Ramos (cell line): ENCODE data around the gene RAB26.
"Not testable (repeated sequence)": the region's sequence is repeated elsewhere in the genome, so short reads cannot be mapped to it uniquely, and the experiment has no call there.

Experiments used
- in situ Hi-C: fragments of 300-500 bp; cut with MboI; formaldehyde crosslinking; loops from one replicate; pipeline ENCODE4 v1.14.3; 2022; ENCODE audit warnings: low sequenced_read_pairs; ENCODE audit not compliant: unreplicated experiment

RAB26 gene

GRCh38 chr16:2116428-2116827, 32.0 kb upstream of the RAB26 start:
- in situ Hi-C loops = not testable (repeated sequence)

DNA sequence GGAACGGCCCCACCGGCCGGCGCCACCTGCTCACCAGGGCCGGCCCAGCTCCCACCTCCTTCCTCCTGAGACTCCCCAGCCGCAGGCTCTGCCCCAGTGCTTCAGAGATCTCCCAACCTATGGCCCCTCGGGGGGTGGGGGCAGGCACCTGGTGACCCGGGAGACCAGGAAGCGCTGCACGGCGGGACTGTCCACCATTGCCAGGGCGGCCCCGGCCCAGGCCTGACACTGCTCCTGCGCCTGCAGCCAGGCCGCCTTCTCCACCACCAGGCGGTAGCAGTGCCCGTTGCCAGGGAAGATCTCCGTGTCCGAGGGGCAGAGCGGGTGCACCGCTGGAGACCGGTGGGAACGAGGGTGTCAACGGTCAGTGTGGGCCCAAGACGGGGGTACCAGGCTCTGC, 31.1 kb upstream of the RAB26 start:
- in situ Hi-C loops = not testable (repeated sequence)

DNA sequence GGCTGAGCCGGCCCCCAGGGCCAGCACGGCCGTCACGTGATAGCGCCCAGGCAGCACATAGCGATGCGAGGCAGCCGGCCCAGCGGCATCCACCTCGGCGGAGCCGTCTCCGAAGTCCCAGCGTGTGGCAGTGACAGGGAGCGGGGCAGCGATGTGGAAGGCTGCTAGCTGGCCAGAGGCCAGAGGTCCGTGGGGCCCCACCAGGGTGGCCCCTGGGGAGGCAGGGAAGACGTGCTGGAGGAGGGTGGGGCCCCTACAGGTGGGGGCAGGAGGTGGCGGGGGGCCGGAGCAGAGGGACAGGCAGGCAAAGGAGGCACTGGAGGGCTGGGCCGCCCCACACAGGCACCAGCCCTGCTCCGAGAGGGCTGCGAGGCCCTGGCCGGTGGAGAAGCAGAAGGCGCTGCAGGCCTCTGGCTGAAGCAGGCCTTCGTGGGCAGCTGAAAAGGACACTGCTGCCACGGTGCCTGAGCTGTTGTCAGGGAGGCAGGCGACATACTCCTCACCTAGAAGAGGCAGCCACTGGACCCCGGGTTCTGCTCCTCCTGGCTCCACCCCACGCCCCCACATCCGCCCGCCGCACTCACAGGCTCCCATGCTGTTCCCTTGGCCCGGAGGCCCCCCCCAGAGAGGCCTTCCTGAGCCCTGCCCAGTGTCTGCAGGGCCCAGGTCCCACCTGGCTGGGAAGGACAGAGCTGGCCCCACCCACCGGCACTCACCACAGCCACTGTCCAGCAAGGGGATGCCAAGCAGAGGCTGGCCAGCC, 30.3 kb upstream of the RAB26 start:
- in situ Hi-C loops = not testable (repeated sequence)

DNA sequence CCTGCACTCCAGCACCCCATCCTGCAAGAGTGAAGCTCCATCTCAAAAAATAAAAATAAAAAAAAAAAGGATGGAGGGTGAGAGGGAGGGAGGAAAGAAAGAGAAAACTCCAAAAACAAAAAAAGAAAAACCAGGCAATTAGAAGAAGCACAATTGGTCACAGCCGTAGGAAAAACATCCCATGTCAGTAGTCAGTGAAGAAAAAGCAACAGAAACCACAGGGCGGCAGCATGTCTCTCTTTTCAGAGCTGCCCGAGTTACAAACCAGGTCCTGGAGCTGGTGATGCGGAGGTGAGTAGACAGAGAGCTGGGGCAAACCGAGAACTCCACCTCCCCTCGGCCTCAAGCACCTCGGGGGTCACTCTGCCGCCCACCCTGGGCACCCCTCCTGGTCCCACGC, 27.1 kb upstream of the RAB26 start:
- in situ Hi-C loops = not testable (repeated sequence)

- in situ Hi-C loops = no loop called here
These were observed 26.6 kb upstream of the RAB26 start for GRCh38 chr16:2121853-2122252.

DNA sequence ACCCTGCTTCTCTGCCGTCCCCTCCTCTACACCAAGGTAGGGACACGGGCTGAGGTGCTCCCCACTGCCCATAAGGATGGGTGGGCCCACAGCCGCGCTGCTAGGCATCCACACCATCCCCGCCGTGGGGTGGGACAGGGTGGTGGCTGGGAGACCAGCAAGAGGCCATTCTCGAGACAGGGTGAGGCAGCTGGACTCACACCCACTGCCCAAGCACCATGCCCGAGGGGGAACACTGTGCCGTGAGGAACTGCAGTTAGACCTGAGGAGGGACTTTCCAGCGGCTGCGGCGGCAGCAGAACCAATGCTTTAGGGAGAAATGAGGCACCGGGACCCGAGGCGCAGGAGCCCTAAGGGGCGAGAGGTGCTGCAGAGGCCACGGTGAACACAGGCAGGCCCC, 26.0 kb upstream of the RAB26 start:
- in situ Hi-C loops = no loop called here

DNA sequence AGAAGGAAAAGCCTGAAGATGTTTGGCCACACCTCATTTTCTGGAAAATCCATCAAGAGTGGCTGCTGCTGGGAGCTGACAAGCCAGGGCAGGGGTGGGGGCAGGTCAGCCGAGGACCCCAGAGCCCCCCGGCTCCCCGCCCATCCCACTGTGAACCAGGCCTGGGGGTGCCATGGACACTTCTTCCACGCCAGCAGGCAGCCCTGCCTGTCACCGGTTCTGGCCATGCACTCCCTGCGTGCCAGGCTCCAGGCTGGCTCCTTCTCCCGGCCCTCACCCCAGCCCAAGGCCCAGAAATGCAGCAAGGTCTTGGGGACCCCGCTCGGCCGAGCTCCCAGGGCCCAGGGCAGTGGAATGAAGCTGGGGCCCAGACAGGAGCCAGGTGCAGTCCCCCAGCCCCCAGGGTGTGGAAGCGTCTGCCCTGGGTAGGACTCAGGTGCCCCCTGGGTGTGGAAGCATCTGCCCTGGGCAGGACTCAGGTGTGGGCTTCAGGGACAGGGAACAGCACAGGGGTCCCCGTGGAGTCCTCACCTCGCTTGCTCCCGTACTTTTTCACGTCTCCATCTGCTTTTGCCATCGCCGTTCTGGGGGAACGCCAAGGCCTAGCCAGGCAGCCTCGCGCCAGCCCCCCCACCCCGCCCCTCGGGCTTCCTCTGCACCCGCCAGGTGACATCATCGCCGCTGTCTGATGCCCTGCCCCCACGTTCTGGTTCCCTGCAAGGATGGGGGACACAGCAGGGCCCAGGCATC, 25.3 kb upstream of the RAB26 start:
- in situ Hi-C loops = not testable (repeated sequence)

DNA sequence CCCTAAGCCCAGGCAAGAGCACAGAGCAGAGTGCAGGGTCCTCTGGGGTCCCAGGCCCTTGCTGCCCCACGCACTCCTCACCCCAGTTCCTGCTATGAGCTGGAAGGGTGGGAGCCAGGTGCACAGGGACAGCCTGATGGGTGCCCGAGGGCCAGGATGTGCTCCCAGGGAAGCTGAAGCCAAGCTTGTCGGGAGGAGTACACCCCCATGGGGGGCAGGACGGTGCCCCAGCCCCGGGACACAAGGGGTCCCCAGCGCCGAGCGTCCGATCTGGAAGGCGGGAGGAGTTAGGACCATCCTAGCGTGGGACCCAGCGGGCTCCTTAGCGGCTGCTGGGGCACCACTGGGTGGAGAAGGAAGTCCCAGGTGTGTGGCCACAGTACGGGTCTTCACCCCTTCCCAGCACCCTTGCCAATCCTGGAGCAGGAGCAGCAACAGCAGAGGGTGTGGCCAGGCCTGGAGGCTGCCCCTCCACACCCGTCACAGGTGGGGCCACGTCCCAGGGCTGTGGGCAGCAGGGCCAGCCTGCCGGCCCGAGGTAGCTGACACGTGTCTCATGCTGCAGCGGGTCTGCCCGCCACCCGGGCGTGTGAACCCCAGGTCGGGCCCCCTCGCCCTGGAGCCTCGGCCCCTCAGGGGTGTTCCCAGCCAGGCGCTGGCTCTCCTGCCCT, 24.6 kb upstream of the RAB26 start:
- in situ Hi-C loops = not testable (repeated sequence)

DNA sequence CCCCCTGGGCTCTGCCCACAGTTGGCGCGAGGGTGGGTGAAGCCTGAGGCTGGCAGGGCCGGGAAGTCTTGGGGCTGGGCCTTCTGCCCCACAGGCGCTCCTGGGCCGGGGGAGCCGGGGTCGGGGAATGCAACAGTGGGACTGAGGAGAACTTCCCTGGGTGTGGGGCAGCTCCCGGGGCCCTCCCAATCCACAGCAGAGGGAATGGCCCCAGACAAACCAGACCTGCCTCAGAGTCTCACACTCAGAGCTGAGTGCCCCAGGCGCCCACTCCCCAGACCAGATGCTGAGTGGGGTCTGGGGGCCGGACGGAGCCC, 24.1 kb upstream of the RAB26 start:
- in situ Hi-C loops = not testable (repeated sequence)

DNA sequence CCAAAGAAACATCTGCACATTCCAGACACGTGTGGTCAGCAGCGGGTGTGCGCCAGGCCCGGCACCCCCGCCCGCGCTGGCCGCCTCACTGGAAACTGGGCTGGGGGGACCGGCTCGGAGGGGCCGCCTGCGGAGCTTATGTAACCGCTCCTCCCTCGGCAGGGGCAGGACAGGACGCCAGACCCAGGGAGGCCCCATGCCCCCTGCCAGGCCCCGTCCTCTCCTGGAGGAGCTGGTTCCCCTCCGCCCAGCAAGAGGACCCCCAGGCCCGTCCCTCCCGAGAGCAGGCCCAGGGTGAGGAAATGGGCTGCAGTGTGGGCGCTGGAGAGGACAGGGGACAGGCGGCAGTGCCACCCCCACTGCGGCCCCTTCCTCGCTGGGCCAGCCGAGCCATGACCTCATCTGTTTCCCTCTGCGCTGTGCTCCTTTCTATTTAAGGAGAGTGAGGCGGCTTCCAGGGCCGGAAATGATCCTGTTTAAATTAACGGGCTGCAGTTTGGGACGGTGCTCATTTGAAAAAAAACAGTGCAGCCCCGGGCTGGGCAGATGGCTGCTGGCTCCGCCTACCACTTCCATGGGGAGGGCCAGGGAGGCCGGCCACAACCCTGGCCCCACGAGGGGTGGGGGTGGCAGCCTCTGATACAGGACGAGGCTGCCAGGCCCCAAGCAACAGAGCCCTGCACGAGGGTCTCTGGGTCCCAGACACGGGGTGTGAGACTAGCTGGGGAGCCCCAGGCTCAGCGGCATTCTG, 23.6 kb upstream of the RAB26 start:
- in situ Hi-C loops = not testable (repeated sequence)

GRCh38 chr16:2125609-2126008, 22.8 kb upstream of the RAB26 start:
- in situ Hi-C loops = not testable (repeated sequence)

- in situ Hi-C loops = not testable (repeated sequence)
These were observed 22.2 kb upstream of the RAB26 start for GRCh38 chr16:2126161-2126743.

DNA sequence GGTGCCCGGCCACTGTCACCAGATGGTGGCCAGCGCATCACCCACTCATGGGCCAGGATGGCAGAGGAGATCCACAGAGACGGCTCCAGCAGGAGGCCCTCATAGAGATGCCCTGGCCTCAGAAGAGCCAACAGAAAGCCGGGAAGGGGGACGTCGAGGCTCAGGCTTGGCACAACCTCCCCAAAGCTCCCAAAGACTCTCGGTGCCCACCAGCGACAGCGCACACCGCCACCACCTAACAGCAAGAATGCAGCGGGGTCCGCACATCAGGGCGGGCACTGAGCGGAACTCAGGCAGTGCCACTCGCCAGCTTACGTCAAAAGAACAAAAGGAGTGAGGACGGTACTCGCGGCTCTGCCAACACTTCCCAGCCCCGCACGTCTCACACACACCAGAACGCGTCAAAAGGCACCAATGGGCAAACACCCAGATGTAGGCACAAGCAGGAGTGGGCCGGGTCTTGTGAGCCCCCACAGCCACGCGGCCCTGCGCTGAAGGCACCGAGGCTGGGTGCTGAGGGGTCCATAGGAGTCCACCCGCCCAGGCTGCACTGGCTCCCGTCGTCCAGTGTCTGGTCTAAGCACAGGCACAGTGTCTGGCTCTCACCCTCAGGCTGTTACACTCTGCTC, 21.4 kb upstream of the RAB26 start:
- in situ Hi-C loops = not testable (repeated sequence)

GRCh38 chr16:2127630-2128280, 20.7 kb upstream of the RAB26 start:
- in situ Hi-C loops = not testable (repeated sequence)

DNA sequence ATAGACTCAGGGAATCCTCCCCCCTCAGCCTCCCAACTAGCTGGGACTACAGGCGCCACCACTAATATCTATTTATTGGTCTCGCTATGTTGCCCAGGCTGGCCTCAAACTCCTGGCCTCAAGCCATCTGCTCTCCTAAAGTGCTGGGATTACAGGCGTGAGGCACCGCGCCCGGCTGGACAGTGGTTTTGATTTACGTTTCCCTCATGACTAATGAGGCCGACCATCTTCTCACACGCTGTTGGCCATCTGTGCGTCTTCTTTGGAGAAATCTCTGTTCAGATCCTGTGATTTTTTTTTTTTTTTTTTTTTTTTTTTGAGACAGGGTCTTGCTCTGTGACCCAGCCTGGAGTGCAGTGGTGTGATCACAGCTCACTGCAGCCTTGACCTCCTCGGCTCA, 19.2 kb upstream of the RAB26 start:
- in situ Hi-C loops = not testable (repeated sequence)

DNA sequence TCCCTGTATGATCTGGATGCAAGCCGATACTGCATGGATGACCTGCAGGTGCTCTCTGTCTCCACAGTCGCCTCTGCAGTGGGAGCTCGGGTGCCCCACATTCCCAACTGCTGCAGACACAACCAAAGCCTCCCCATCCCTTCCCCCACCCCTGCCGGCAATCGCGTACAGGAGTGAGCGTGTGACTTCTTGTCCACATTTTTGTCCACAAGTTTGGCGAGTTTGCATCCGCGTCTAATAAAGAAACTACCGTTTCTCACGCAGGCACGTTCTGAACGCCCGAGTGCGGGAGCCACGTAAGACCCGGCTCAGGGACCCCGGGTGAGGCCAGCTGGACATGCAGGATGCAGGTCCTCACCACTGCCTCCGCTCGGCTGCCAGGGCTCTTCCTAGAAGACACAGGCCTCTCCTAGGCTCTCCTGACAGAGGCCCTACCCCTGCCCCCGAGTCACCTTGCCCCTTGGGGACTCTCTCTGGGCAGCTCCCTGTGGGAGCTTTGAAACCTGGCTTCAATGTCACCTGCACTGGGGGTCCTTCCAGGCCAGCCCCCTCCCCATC, 18.5 kb upstream of the RAB26 start:
- in situ Hi-C loops = not testable (repeated sequence)

- in situ Hi-C loops = not testable (repeated sequence)
These were observed 14.6 kb upstream of the RAB26 start for GRCh38 chr16:2133797-2134196.

GRCh38 chr16:2135071-2135470, 13.4 kb upstream of the RAB26 start:
- in situ Hi-C loops = not testable (repeated sequence)
